Measurements from ENCODE around the gene MCM5. TPM values are rescaled to one million over a fixed set of nuclear protein-coding genes. Genes with fewer than 3 reads are reported as not detected.

Gene MCM5
- total and polyA plus RNA-seq, 2 experiments from 2014 or later = 288 to 325 TPM

DNA sequence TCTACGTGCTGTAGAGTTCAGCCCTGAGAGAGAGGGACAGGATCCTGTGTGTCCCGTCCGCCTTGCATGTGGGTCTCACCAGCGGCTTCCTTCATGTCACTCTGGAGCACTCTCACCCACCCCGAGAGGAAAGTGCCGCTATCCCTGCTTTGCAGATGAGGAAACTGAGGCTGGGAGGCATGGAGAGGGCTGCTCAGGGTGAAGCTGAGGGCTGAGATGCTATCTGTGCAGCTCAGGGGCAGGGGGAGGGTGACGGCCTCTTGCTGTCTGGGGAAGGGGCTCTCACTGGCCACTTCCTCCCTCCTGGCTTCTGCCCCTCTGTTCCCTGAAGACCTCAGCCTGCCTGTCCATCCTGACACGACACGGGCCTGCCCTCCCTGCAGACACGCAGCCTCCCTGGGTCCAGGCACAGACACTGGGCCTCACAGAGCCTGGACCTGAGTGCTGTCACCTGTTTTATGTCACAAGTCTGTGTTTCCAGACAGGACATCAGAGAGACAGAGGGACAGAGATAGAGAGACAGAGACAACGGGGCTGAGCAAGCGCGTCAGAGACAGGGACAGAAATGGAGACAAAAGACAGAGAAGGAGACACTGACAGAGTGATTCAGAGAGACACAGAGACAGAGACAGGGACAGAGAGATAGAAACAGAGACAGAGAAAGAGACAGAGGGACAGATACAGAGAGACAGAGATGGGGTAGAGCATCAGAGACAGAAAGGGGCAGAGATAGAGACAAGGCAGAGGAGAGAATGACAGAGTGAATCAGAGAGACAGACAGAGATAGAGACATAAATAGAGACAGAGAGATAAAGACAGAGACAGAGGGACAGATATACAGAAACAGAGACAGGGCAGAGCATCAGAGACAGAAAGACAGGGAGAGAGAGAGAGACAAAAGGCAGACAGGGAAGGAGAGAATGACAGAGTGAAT, 53.1 kb downstream of the MCM5 start:
- H3K4me2 ChIP-seq = no peak overlapping the region
- Mint-ChIP-seq H3K4me1 (peaks cover 13% of the 10 kb centered on the region), H3K36me3 (ENCODE audit: low read depth) (no peaks in the 10 kb centered on the region), H3K4me3 (no peak overlapping the region), H3K27ac (no peak overlapping the region), H3K9me3 (no peaks in the 10 kb centered on the region), H3K27me3 (ENCODE audit: insufficient read depth, low read depth, poor library complexity) (peaks cover 17% of the 10 kb centered on the region)
- H3K9me2 ChIP-seq (ENCODE audit: insufficient read depth) = no peaks in the 10 kb centered on the region
- no peaks in the 10 kb centered on the region for H3K36me3 ChIP-seq (ENCODE audit: insufficient read depth)
- H3F3A ChIP-seq (replicated peaks; ENCODE audit: low read depth) = no peaks in the 10 kb centered on the region
- no peaks in the 10 kb centered on the region for H4K20me1 ChIP-seq (replicated peaks; ENCODE audit: insufficient read depth)
- peaks cover 7% of the 10 kb centered on the region; the same call in 1 of the 2 replicates for H3K4me1 ChIP-seq (ENCODE audit: insufficient read depth)
- no peak overlapping the region for H3K27ac ChIP-seq (ENCODE audit: low read depth)
- no peaks in the 10 kb centered on the region for H3K27me3 ChIP-seq (ENCODE audit: insufficient read depth)
- no peak for TF ChIP-seq STAT1 (IDR thresholded peaks at IDR 0.05; ENCODE audit: unreplicated experiment)
- TF ChIP-seq EZH2 (IDR thresholded peaks at IDR 0.05; ENCODE audit: low read depth, unreplicated experiment) = no peak
- TF ChIP-seq EZH2phosphoT487 (IDR thresholded peaks at IDR 0.05; ENCODE audit: unreplicated experiment) = no peak
- no peak for TF ChIP-seq NANOG (IDR thresholded peaks at IDR 0.05; ENCODE audit: borderline replicate concordance)
- no peak for TF ChIP-seq ZNF331 (CRISPR knock-in tag; IDR thresholded peaks at IDR 0.05; ENCODE audit: low read depth)
- TF ChIP-seq, protein P1, sequence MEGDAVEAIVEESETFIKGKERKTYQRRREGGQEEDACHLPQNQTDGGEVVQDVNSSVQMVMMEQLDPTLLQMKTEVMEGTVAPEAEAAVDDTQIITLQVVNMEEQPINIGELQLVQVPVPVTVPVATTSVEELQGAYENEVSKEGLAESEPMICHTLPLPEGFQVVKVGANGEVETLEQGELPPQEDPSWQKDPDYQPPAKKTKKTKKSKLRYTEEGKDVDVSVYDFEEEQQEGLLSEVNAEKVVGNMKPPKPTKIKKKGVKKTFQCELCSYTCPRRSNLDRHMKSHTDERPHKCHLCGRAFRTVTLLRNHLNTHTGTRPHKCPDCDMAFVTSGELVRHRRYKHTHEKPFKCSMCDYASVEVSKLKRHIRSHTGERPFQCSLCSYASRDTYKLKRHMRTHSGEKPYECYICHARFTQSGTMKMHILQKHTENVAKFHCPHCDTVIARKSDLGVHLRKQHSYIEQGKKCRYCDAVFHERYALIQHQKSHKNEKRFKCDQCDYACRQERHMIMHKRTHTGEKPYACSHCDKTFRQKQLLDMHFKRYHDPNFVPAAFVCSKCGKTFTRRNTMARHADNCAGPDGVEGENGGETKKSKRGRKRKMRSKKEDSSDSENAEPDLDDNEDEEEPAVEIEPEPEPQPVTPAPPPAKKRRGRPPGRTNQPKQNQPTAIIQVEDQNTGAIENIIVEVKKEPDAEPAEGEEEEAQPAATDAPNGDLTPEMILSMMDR (conservative IDR thresholded peaks at IDR 0.05; ENCODE audit: low read depth in 2 of 2) = no peak
- no peak for TF ChIP-seq POLR2AphosphoS5 (IDR thresholded peaks at IDR 0.05; ENCODE audit: low read depth)
- TF ChIP-seq, protein P2, sequence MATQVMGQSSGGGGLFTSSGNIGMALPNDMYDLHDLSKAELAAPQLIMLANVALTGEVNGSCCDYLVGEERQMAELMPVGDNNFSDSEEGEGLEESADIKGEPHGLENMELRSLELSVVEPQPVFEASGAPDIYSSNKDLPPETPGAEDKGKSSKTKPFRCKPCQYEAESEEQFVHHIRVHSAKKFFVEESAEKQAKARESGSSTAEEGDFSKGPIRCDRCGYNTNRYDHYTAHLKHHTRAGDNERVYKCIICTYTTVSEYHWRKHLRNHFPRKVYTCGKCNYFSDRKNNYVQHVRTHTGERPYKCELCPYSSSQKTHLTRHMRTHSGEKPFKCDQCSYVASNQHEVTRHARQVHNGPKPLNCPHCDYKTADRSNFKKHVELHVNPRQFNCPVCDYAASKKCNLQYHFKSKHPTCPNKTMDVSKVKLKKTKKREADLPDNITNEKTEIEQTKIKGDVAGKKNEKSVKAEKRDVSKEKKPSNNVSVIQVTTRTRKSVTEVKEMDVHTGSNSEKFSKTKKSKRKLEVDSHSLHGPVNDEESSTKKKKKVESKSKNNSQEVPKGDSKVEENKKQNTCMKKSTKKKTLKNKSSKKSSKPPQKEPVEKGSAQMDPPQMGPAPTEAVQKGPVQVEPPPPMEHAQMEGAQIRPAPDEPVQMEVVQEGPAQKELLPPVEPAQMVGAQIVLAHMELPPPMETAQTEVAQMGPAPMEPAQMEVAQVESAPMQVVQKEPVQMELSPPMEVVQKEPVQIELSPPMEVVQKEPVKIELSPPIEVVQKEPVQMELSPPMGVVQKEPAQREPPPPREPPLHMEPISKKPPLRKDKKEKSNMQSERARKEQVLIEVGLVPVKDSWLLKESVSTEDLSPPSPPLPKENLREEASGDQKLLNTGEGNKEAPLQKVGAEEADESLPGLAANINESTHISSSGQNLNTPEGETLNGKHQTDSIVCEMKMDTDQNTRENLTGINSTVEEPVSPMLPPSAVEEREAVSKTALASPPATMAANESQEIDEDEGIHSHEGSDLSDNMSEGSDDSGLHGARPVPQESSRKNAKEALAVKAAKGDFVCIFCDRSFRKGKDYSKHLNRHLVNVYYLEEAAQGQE (IDR thresholded peaks at IDR 0.05; ENCODE audit: unreplicated experiment) = no peak
- TF ChIP-seq, protein P3, sequence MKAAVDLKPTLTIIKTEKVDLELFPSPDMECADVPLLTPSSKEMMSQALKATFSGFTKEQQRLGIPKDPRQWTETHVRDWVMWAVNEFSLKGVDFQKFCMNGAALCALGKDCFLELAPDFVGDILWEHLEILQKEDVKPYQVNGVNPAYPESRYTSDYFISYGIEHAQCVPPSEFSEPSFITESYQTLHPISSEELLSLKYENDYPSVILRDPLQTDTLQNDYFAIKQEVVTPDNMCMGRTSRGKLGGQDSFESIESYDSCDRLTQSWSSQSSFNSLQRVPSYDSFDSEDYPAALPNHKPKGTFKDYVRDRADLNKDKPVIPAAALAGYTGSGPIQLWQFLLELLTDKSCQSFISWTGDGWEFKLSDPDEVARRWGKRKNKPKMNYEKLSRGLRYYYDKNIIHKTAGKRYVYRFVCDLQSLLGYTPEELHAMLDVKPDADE (IDR thresholded peaks at IDR 0.05) = no peak
- TF ChIP-seq JUNB (IDR thresholded peaks at IDR 0.05; ENCODE audit: unreplicated experiment) = no peak
- no peak for TF ChIP-seq CREB1 (CRISPR knock-in tag; IDR thresholded peaks at IDR 0.05; ENCODE audit: low read depth)
- TF ChIP-seq, protein P4, sequence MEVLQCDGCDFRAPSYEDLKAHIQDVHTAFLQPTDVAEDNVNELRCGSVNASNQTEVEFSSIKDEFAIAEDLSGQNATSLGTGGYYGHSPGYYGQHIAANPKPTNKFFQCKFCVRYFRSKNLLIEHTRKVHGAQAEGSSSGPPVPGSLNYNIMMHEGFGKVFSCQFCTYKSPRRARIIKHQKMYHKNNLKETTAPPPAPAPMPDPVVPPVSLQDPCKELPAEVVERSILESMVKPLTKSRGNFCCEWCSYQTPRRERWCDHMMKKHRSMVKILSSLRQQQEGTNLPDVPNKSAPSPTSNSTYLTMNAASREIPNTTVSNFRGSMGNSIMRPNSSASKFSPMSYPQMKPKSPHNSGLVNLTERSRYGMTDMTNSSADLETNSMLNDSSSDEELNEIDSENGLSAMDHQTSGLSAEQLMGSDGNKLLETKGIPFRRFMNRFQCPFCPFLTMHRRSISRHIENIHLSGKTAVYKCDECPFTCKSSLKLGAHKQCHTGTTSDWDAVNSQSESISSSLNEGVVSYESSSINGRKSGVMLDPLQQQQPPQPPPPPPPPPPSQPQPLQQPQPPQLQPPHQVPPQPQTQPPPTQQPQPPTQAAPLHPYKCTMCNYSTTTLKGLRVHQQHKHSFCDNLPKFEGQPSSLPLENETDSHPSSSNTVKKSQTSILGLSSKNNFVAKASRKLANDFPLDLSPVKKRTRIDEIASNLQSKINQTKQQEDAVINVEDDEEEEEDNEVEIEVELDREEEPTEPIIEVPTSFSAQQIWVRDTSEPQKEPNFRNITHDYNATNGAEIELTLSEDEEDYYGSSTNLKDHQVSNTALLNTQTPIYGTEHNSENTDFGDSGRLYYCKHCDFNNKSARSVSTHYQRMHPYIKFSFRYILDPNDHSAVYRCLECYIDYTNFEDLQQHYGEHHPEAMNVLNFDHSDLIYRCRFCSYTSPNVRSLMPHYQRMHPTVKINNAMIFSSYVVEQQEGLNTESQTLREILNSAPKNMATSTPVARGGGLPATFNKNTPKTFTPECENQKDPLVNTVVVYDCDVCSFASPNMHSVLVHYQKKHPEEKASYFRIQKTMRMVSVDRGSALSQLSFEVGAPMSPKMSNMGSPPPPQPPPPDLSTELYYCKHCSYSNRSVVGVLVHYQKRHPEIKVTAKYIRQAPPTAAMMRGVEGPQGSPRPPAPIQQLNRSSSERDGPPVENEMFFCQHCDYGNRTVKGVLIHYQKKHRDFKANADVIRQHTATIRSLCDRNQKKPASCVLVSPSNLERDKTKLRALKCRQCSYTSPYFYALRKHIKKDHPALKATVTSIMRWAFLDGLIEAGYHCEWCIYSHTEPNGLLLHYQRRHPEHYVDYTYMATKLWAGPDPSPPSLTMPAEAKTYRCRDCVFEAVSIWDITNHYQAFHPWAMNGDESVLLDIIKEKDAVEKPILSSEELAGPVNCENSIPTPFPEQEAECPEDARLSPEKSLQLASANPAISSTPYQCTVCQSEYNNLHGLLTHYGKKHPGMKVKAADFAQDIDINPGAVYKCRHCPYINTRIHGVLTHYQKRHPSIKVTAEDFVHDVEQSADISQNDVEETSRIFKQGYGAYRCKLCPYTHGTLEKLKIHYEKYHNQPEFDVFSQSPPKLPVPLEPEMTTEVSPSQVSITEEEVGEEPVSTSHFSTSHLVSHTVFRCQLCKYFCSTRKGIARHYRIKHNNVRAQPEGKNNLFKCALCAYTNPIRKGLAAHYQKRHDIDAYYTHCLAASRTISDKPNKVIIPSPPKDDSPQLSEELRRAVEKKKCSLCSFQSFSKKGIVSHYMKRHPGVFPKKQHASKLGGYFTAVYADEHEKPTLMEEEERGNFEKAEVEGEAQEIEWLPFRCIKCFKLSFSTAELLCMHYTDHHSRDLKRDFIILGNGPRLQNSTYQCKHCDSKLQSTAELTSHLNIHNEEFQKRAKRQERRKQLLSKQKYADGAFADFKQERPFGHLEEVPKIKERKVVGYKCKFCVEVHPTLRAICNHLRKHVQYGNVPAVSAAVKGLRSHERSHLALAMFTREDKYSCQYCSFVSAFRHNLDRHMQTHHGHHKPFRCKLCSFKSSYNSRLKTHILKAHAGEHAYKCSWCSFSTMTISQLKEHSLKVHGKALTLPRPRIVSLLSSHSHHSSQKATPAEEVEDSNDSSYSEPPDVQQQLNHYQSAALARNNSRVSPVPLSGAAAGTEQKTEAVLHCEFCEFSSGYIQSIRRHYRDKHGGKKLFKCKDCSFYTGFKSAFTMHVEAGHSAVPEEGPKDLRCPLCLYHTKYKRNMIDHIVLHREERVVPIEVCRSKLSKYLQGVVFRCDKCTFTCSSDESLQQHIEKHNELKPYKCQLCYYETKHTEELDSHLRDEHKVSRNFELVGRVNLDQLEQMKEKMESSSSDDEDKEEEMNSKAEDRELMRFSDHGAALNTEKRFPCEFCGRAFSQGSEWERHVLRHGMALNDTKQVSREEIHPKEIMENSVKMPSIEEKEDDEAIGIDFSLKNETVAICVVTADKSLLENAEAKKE (CRISPR knock-in tag; IDR thresholded peaks at IDR 0.05) = no peak
- TF ChIP-seq ZNF114 (CRISPR knock-in tag; IDR thresholded peaks at IDR 0.05) = no peak
- no peak for ATAC-seq
- no peak overlapping the region for H3K4me3 ChIP-seq
- H3K79me2 ChIP-seq (replicated peaks; ENCODE audit: insufficient read depth) = no peaks in the 10 kb centered on the region
- DNase-seq (ENCODE audit: low spot score) = no peak
- H2AFZ ChIP-seq = no peak overlapping the region

All from GM23338 (cell line).